ENCODE results near the gene TAP1.
"Not testable (repeated sequence)": the region's sequence is repeated elsewhere in the genome, so short reads cannot be mapped to it uniquely, and the experiment has no call there.

TAP1 gene

GRCh38 chr6:32818867-32819266 is 34.6 kb downstream of the TAP1 start:
- TF ChIP-seq CTCF (IDR thresholded peaks at IDR 0.05; ENCODE audit: control insufficient read depth, extremely low read depth, insufficient read depth) = no peak
- no peak overlapping the region for H3K4me3 ChIP-seq (ENCODE audit: low read depth, low read length)
- DNase-seq (ENCODE audit: low read depth) = no peak

DNA sequence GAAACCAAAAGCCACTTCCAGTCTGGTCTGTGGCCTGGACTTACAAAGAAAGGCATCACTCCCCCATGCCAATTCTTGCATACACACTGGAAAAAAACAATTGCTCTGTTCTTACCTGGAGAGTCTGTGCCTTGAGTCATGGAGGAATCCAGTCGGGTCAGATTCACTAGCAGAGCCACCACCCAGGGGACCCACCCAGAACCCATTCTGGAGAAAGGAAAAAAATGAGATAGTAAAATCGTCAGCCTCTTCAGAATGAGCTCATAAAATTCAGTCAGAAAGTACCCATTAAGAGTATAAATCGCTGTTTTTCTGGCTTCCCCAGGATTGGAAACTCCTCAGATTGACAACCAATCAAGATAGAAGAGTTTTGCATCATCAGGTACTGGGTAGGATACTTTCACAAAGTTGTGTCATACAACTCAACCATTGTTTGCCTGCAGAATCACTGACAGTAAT is 36.7 kb downstream of the TAP1 start, which contains the start of gene HLA-DOB:
Gene HLA-DOB (minus strand): TSS at position 257 of the 459 bp plus-strand sequence. CDS start 51 bp downstream, at position 206.
- TF ChIP-seq CTCF (IDR thresholded peaks at IDR 0.05; ENCODE audit: control insufficient read depth, extremely low read depth, insufficient read depth) = no peak
- no peak for DNase-seq (ENCODE audit: low read depth)
- no peak within 1 kb of the TSS for H3K4me3 ChIP-seq (ENCODE audit: low read depth, low read length)

- DNase-seq (ENCODE audit: low read depth) = no peak
- no peak overlapping the region for H3K4me3 ChIP-seq (ENCODE audit: low read depth, low read length)
- no peak for TF ChIP-seq CTCF (IDR thresholded peaks at IDR 0.05; ENCODE audit: control insufficient read depth, extremely low read depth, insufficient read depth)
Measured at GRCh38 chr6:32815996-32816395, 37.5 kb downstream of the TAP1 start.

DNA sequence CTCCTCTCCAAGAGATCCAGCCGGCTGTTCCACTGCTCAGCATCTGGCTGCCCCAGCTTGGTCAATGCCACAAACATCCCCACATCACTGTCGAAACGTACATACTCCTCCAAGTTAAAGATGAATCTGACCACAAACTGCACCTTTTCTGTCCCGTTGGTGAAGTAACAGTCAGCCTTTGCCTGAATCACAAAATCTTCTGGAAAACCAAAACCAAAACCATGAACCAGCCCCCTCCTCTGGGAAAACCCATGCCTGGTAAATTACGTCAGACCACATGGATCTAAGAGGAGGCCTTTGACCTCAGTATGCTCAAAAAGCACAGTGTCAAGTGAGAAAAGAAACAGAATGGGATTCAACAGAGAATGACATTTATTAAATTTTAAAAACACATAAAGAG is 38.4 kb downstream of the TAP1 start:
- no peak overlapping the region for H3K4me3 ChIP-seq (ENCODE audit: low read depth, low read length)
- DNase-seq (ENCODE audit: low read depth) = no peak
- TF ChIP-seq CTCF (IDR thresholded peaks at IDR 0.05; ENCODE audit: control insufficient read depth, extremely low read depth, insufficient read depth) = no peak

DNA sequence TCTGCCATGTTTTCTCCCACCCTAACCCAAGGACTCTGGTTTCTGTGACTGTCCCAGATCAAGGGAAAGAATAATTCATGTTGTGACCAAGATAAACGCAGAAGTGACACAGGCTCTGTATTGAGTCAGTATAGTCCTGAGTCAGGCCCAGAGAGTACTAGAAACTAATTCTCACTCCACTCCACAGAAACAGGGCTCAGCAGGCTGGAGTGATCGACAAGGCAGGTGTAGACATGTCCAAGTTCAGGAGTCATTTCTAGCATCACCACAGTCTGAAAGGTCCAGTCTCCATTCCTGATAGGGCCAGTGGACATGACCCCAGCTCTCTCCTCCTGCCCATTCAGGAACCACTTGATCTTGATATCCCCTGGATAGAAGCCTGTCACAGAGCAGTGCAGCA is 39.4 kb downstream of the TAP1 start:
- TF ChIP-seq CTCF (IDR thresholded peaks at IDR 0.05; ENCODE audit: control insufficient read depth, extremely low read depth, insufficient read depth) = no peak
- no peak for DNase-seq (ENCODE audit: low read depth)
- H3K4me3 ChIP-seq (ENCODE audit: low read depth, low read length) = no peak overlapping the region

GRCh38 chr6:32809171-32809570 is 44.3 kb downstream of the TAP1 start:
- no peak for DNase-seq (ENCODE audit: low read depth)
- no peak for TF ChIP-seq CTCF (IDR thresholded peaks at IDR 0.05; ENCODE audit: control insufficient read depth, extremely low read depth, insufficient read depth)
- no peak overlapping the region for H3K4me3 ChIP-seq (ENCODE audit: low read depth, low read length)

DNA sequence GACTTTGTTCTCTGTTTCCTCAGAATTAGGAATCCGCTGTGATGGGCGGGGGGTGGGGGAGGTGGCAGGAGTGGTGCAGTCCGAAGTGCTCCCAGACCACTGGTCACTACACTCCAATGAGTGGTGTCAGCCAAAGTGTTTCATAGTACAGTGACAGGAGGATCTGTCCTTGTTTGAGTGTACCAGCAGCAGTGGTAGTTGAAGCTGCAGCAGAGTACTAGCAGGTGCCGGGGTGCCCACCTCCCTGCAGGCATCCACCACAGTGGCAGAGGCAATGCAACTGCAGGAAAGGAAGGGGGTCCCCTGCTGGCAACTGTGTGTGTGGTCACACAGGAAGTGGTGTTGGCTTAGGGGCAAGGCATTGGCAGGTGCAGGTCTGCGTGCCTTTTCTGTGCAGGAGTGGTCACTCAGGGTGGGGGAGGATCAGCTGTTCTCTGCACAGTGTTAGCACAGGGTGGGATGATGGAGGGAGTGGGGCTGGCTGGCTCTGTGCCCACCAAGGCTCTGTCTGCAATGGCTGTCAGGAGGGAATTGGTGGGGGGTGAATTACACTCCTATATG is 46.4 kb downstream of the TAP1 start:
- TF ChIP-seq CTCF (IDR thresholded peaks at IDR 0.05; ENCODE audit: control insufficient read depth, extremely low read depth, insufficient read depth) = no peak

GRCh38 chr6:32805404-32805803 is 48.1 kb downstream of the TAP1 start:
- DNase-seq (ENCODE audit: low read depth); H3K4me3 ChIP-seq (ENCODE audit: low read depth, low read length): not testable (repeated sequence)

More for the DNA sequence above, 46.4 kb downstream of the TAP1 start:
- H3K4me3 ChIP-seq (ENCODE audit: low read depth, low read length) = no peak overlapping the region
- no peak for DNase-seq (ENCODE audit: low read depth)

Data from LNCaP clone FGC (cell line).